GM10847 (cell line): Measurements from ENCODE around the gene NUPR1.

ENCODE experiments used
- POLR2A ChIP-seq: IDR thresholded peaks from 2 replicates; pipeline ENCODE4 v1.6.1; 2011; ENCODE audit not compliant: insufficient read length; ENCODE audit errors: extremely low read depth

Gene NUPR1

DNA sequence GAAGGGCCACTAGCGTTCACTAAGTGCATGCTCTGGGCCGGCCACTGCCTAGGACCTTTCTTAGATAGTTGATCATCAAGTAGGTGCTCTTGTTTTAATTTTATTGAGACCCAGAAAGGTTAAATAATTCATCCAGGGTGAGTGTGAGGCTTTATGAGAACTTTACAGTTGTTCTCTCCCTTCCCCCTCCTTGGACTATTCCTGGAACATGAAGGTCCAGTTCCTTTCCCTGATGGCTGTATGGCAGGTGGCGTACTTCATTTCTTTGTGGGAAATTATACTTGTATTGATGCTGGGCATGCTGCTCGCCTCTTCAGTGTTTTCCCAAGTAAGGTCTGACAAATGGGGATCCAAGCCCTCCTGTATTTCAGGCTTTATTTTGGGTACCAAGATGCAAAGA, 23.4 kb upstream of the NUPR1 start:
- TF ChIP-seq POLR2A, result no peak

GRCh38 chr16:28561557-28562187, 22.9 kb upstream of the NUPR1 start:
- TF ChIP-seq POLR2A, result no peak

DNA sequence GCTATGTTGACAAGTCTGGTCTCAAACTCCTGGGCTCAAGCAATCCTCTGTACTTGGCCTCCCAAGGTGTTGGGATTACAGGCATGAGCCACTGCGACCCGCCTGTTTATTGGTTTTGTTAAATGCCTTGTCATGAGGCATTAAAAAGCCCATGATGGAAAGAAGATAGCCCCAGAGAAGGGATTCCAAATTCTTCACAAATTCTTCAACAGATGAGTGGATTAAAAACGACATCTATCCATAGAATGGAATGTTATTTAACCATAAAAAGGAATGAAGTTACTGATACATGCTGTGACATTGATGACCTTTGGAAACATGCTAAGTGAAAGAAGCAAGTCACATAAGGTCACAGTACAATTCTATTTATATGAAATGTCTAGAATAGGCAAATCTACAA, 19.7 kb upstream of the NUPR1 start:
- no peak for TF ChIP-seq POLR2A

DNA sequence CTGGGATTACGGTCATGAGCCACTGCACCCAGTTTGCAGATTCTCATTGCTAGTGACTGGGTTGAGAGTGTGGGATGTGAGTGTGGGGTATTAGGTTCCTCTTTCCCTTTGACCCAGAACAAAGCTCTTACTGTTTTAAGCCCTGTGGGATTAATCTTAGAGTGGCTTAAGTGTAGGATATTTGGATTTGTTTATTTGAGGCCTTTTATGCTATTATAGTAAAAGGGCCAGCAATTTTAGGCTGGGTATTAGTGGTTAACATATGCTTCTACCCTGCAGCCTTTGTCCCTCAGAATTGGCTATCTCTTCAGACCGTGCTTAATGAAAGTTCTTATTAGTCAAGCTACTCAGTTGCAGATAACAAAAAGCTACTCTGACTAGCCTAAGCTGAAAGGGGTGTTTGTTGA, 18.1 kb upstream of the NUPR1 start:
- no peak for TF ChIP-seq POLR2A

- TF ChIP-seq POLR2A, result no peak
These were observed 16.8 kb upstream of the NUPR1 start for GRCh38 chr16:28555561-28555960.

DNA sequence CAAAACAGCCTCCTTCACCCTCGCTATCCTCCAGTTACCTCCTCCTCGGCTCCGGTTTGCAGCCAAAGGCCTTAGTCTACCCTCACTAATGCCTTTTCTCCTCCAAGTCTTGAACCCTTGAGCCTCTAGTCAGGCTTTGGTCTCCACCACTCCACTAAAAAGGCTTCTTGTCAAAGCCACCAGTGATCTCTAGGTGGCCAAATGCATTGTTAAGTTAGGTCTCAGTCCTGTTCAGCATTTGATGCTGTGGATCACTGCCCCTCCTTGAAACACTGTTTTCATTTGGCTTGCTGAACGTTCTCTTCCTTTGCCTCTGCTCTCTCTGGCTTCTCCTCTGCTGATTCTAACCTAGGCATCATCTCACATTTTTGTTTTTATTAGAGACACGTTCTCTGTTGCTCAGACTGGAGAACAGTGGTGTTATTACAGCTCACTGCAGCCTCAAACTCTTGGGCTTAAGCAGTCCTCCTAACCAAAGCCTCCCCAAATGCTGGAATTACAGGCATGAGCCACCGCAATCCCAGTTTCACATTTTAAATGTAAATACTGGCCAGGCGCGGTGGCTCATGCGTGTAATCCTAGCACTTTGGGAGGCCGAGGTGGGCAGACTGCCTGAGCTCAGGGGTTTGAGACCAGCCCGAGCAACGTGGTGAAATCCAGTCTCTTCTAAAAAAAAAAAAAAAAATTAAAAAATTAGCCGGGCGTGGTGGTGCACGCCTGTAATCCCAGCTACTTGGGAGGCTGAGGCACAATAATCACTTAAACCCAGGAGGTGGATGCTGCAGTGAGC, 16.1 kb upstream of the NUPR1 start:
- no peak for TF ChIP-seq POLR2A

DNA sequence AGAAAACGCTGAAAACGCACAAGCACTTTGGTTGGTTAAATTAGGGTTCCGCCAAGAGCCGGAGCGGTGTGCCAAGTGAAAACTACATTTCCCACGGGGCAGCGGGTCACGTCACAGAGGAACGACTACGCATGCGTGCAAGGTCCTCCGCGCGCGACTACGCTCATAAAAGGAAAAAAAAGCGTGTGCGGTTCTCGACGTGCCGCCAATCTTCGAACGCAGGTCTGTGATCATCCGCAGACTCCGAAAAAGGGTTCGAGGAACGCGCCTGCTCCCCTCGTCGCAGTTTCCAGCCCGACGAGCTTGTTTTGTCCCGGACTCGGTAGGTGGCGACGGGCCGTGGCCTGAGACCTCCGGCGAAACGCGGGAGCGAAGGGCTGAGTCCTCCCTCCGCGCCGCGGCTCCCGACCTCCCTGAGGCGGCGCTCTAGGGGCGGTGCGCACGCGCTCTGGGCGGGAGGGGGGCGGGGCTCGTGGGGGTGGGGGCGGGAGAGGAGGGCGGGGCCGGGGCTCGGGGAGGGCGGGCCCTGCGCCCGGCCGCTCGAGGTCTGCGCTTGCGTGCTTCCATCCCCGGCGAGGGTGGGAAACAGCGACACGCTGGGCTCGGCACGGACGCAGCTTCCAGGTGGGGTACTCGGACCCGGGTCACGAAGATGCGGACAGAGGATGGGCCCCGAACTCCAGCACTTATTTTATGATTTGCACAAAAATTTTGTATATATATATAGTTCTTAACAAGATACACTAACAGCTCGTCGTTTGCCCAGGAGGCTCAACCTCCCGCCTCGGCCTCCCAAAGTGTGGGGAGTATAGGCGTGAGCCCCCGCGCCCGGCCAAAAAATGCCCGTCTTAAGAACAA, 15.2 kb upstream of the NUPR1 start, which contains the start of gene SGF29:
TSS of gene SGF29 (plus strand) at position 145 of the 858 bp plus-strand sequence. CDS start 27,150 bp downstream, outside the sequence.
- TF ChIP-seq POLR2A, result peak; percentile 96

DNA sequence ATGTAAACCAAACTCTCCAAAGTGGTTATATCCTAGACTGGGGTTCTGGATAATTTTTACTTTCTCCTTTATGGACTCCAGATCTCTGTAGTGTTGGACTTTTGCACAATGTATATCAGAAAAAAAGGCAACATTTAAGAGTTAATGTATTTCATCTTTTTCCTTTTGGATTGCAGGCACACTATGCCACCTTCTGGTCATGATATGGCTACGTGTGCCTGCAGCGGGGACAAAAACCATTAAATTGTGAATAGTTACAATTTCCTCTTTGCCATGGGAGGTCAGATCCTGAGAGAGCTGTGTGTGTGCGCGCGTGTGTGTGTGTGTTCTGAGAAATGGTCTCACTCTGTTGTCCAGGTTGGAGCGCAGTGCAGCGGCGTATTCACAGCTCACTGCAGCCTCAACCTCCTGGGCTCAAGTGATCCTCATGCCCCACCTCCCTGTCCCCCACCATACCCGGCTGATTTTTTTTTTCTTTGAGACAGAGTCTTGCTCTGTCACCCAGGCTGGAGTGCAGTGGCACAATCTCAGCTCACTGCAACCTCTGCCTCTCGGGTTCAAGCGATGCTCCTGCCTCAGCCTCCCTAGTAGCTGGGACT, 10.6 kb upstream of the NUPR1 start:
- TF ChIP-seq POLR2A, result no peak

DNA sequence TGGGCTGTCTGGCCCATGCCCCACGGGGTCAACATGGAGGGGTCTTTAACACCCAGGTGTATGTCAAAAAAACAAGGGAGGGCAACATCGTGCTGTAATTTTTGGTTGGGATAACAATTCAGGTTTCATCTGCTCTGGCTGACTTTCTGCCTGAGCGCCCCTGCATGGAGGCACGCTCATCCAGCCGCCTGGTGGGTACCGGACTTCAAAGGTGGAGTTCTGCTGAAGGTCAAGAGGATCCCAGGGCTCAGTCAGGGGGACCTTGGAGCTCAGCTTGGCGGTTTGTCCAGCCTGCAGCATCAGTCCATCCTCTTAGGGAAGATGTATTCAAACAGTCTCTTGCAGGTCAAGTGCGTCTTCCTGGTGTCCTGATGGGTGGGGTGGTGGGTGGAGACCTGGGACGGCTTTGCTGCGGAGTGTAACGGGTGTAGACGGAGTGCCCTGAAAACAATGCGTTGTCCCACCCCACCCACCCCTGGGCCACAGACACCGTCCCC, 9.6 kb upstream of the NUPR1 start:
- TF ChIP-seq POLR2A, result no peak

DNA sequence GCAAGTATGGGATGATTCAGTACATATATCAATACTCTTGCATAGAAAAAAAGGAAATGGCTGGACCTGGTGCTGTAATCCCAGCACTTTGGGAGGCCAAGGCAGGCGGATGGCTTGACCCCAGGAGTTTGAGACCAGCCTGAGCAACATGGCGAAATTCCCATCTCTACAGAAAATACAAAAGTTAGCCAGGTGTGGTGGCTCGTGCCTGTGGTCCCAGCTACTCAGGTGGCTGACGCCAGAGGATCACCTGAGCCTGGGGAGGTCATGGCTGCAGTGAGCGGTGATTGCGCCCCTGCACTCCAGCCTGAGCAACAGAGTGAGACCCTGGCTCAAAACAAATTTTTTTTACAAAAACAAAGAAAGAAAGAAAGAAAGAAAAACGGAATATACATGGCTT, 7.9 kb upstream of the NUPR1 start:
- no peak for TF ChIP-seq POLR2A

- no peak for TF ChIP-seq POLR2A
These were observed 6.2 kb upstream of the NUPR1 start for GRCh38 chr16:28544998-28545397.

GRCh38 chr16:28543072-28543471, 4.3 kb upstream of the NUPR1 start:
- TF ChIP-seq POLR2A, result no peak

DNA sequence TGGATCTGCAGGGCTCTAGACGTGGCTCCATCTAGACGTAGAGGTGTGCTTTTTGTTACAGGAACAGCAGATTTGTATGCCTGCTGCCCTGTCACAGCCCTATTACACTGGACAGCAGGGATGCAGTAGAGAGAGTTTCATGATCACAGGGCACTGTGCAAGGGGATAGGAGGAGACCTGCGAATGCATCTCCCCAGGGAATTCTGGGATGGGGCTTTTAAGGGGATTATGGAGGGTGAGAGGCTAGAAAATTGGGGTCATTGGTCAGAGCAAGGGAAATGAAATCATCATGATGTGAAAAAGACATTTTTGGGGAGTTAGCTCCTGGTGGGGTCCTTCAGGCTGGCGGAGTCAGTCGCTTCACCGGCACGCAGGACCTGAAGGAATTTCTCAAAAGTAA, 3.9 kb upstream of the NUPR1 start:
- TF ChIP-seq POLR2A, result no peak

DNA sequence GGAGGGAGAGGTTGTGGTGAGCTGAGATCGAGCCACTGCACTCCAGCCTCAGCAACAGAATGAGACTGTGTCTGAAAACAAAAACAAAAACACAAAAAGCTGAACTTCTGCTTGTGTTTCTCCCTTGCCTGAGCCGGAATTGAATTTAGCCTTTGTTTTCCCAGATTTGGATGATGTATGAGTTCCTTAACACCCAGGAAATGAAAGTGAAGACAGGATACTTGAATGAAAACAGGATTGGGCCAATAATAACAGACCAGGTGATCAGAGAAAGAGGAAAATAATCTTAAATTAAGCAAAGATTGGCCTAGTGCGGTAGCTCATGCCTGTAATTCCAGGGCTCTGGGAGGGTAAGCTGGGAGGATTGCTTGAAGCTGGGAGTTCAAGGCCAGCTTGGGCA, 1.6 kb upstream of the NUPR1 start:
- no peak for TF ChIP-seq POLR2A
